ENCODE results near the gene TRIP6.

DNA sequence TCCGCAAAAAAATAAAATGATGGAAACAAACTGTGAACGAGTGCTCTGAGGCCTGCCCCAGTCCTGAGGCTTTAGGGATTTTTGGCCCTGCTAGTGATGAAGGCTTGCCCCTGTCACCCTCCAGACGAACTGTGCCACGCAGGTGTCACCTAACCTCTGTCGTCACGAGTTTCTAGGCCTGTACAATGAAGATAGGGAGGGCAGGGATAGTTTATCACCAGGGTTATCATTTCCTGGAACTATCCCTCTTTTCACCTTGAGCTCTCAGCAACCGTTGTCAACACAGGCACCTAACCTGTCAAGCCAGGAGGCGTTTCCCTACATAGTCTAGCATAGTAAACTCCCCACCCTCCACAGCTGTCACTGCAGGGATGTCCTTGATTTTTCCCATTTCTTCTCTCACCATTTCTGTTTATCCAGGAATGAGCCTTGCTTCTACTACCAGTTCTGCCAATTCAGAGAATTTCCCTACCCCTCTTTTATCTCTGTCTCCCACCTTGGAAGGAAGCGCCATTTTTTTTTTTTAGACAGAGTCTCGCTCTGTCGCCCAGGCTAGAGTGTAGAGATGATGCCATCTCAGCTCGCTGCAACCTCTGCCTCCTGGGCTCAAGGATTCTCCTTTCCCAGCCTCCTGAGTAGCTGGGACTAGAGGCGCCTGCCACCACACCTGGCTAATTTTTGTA lies 30.7 kb downstream of the TRIP6 start:
- no peak for TF ChIP-seq EZH2 (IDR thresholded peaks at IDR 0.05; ENCODE audit: low read depth, unreplicated experiment)
- TF ChIP-seq, protein P1, sequence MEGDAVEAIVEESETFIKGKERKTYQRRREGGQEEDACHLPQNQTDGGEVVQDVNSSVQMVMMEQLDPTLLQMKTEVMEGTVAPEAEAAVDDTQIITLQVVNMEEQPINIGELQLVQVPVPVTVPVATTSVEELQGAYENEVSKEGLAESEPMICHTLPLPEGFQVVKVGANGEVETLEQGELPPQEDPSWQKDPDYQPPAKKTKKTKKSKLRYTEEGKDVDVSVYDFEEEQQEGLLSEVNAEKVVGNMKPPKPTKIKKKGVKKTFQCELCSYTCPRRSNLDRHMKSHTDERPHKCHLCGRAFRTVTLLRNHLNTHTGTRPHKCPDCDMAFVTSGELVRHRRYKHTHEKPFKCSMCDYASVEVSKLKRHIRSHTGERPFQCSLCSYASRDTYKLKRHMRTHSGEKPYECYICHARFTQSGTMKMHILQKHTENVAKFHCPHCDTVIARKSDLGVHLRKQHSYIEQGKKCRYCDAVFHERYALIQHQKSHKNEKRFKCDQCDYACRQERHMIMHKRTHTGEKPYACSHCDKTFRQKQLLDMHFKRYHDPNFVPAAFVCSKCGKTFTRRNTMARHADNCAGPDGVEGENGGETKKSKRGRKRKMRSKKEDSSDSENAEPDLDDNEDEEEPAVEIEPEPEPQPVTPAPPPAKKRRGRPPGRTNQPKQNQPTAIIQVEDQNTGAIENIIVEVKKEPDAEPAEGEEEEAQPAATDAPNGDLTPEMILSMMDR (conservative IDR thresholded peaks at IDR 0.05; ENCODE audit: low read depth in 2 of 2), result no peak
- no peak for TF ChIP-seq POLR2AphosphoS5 (IDR thresholded peaks at IDR 0.05; ENCODE audit: low read depth)
- no peak for TF ChIP-seq EZH2phosphoT487 (IDR thresholded peaks at IDR 0.05; ENCODE audit: unreplicated experiment)
- TF ChIP-seq JUNB (IDR thresholded peaks at IDR 0.05; ENCODE audit: unreplicated experiment), result no peak
- TF ChIP-seq, protein P2, sequence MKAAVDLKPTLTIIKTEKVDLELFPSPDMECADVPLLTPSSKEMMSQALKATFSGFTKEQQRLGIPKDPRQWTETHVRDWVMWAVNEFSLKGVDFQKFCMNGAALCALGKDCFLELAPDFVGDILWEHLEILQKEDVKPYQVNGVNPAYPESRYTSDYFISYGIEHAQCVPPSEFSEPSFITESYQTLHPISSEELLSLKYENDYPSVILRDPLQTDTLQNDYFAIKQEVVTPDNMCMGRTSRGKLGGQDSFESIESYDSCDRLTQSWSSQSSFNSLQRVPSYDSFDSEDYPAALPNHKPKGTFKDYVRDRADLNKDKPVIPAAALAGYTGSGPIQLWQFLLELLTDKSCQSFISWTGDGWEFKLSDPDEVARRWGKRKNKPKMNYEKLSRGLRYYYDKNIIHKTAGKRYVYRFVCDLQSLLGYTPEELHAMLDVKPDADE (IDR thresholded peaks at IDR 0.05), result no peak
- TF ChIP-seq, protein P3, sequence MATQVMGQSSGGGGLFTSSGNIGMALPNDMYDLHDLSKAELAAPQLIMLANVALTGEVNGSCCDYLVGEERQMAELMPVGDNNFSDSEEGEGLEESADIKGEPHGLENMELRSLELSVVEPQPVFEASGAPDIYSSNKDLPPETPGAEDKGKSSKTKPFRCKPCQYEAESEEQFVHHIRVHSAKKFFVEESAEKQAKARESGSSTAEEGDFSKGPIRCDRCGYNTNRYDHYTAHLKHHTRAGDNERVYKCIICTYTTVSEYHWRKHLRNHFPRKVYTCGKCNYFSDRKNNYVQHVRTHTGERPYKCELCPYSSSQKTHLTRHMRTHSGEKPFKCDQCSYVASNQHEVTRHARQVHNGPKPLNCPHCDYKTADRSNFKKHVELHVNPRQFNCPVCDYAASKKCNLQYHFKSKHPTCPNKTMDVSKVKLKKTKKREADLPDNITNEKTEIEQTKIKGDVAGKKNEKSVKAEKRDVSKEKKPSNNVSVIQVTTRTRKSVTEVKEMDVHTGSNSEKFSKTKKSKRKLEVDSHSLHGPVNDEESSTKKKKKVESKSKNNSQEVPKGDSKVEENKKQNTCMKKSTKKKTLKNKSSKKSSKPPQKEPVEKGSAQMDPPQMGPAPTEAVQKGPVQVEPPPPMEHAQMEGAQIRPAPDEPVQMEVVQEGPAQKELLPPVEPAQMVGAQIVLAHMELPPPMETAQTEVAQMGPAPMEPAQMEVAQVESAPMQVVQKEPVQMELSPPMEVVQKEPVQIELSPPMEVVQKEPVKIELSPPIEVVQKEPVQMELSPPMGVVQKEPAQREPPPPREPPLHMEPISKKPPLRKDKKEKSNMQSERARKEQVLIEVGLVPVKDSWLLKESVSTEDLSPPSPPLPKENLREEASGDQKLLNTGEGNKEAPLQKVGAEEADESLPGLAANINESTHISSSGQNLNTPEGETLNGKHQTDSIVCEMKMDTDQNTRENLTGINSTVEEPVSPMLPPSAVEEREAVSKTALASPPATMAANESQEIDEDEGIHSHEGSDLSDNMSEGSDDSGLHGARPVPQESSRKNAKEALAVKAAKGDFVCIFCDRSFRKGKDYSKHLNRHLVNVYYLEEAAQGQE (IDR thresholded peaks at IDR 0.05; ENCODE audit: unreplicated experiment), result no peak
- no peak for TF ChIP-seq STAT1 (IDR thresholded peaks at IDR 0.05; ENCODE audit: unreplicated experiment)
- no peak for TF ChIP-seq ZNF114 (CRISPR knock-in tag; IDR thresholded peaks at IDR 0.05)
- TF ChIP-seq CREB1 (CRISPR knock-in tag; IDR thresholded peaks at IDR 0.05; ENCODE audit: low read depth), result no peak
- TF ChIP-seq ZNF331 (CRISPR knock-in tag; IDR thresholded peaks at IDR 0.05; ENCODE audit: low read depth), result no peak
- no peak for TF ChIP-seq NANOG (IDR thresholded peaks at IDR 0.05; ENCODE audit: borderline replicate concordance)
- TF ChIP-seq, protein P4, sequence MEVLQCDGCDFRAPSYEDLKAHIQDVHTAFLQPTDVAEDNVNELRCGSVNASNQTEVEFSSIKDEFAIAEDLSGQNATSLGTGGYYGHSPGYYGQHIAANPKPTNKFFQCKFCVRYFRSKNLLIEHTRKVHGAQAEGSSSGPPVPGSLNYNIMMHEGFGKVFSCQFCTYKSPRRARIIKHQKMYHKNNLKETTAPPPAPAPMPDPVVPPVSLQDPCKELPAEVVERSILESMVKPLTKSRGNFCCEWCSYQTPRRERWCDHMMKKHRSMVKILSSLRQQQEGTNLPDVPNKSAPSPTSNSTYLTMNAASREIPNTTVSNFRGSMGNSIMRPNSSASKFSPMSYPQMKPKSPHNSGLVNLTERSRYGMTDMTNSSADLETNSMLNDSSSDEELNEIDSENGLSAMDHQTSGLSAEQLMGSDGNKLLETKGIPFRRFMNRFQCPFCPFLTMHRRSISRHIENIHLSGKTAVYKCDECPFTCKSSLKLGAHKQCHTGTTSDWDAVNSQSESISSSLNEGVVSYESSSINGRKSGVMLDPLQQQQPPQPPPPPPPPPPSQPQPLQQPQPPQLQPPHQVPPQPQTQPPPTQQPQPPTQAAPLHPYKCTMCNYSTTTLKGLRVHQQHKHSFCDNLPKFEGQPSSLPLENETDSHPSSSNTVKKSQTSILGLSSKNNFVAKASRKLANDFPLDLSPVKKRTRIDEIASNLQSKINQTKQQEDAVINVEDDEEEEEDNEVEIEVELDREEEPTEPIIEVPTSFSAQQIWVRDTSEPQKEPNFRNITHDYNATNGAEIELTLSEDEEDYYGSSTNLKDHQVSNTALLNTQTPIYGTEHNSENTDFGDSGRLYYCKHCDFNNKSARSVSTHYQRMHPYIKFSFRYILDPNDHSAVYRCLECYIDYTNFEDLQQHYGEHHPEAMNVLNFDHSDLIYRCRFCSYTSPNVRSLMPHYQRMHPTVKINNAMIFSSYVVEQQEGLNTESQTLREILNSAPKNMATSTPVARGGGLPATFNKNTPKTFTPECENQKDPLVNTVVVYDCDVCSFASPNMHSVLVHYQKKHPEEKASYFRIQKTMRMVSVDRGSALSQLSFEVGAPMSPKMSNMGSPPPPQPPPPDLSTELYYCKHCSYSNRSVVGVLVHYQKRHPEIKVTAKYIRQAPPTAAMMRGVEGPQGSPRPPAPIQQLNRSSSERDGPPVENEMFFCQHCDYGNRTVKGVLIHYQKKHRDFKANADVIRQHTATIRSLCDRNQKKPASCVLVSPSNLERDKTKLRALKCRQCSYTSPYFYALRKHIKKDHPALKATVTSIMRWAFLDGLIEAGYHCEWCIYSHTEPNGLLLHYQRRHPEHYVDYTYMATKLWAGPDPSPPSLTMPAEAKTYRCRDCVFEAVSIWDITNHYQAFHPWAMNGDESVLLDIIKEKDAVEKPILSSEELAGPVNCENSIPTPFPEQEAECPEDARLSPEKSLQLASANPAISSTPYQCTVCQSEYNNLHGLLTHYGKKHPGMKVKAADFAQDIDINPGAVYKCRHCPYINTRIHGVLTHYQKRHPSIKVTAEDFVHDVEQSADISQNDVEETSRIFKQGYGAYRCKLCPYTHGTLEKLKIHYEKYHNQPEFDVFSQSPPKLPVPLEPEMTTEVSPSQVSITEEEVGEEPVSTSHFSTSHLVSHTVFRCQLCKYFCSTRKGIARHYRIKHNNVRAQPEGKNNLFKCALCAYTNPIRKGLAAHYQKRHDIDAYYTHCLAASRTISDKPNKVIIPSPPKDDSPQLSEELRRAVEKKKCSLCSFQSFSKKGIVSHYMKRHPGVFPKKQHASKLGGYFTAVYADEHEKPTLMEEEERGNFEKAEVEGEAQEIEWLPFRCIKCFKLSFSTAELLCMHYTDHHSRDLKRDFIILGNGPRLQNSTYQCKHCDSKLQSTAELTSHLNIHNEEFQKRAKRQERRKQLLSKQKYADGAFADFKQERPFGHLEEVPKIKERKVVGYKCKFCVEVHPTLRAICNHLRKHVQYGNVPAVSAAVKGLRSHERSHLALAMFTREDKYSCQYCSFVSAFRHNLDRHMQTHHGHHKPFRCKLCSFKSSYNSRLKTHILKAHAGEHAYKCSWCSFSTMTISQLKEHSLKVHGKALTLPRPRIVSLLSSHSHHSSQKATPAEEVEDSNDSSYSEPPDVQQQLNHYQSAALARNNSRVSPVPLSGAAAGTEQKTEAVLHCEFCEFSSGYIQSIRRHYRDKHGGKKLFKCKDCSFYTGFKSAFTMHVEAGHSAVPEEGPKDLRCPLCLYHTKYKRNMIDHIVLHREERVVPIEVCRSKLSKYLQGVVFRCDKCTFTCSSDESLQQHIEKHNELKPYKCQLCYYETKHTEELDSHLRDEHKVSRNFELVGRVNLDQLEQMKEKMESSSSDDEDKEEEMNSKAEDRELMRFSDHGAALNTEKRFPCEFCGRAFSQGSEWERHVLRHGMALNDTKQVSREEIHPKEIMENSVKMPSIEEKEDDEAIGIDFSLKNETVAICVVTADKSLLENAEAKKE (CRISPR knock-in tag; IDR thresholded peaks at IDR 0.05), result no peak

Data from GM23338 (cell line).